HepG2 (cell line): ENCODE measurements around the gene LCP2. TPM values are rescaled to one million over a fixed set of nuclear protein-coding genes. Genes with fewer than 3 reads are reported as not detected.

Source experiments
- ATAC-seq: fragments of 200-7000 bp; cut with Tn5 transposase; 3 replicates; pipeline ENCODE4 v1.9.1; 2020; ENCODE audit warnings: mild to moderate bottlenecking, moderate library complexity
- BruUV-seq: library from RNA; stranded (reverse); fragments of 400-500 nt; replicated peaks from 2 replicates; lab custom pipeline; 2021; lab: Mats Ljungman, UMichigan
- CTCF ChIA-PET: fragments of 300-600 bp; formaldehyde crosslinking; extraction: SDS; loops from one replicate; lab custom pipeline; 2021; ENCODE audit warnings: low total read pairs, inconsistent platforms, low intra/inter-chr PET ratio; lab: Yijun Ruan, JAX
- POLR2A ChIA-PET: fragments of 350-600 bp; sonication (Branson Sonifier 250); formaldehyde crosslinking; loops from one replicate; lab custom pipeline; 2020; ENCODE audit warnings: antibody characterized with exemption, inconsistent platforms; lab: Yijun Ruan, JAX
- DNase-seq: peaks from one replicate; pipeline ENCODE4 v3.0.0-alpha.2; 2015; ENCODE audit warnings: low spot score
- FAIRE-seq: peaks from 3 replicates; lab custom pipeline; 2011; peaks lifted over from hg19 to GRCh38; lab: Jason Lieb, UNC
- H2AFZ ChIP-seq: one replicate; pipeline ENCODE4 v1.6.1; 2011; ENCODE audit warnings: low read length, inconsistent platforms
- H3K27ac ChIP-seq: fragments of 300-600 bp; 3 replicates; pipeline ENCODE4 v1.8.0; 2011; ENCODE audit warnings: mixed run types, mild to moderate bottlenecking, mixed read lengths, low read length, inconsistent platforms; ENCODE audit not compliant: insufficient read depth; ENCODE audit errors: extremely low read length
- H3K27me3 ChIP-seq, 2 experiments: fragments of 200-600 bp in 1 of 2; 2 replicates in 1 of 2; 3 replicates in 1 of 2; pipeline versions ENCODE4 v1.6.0 to v1.8.0; 2011; ENCODE audit warnings: low read length in 2 of 2, mild to moderate bottlenecking in 2 of 2, moderate library complexity in 2 of 2, inconsistent platforms in 1 of 2; ENCODE audit not compliant: insufficient read depth in 2 of 2, control insufficient read depth in 1 of 2
- H3K36me3 ChIP-seq, 2 experiments: fragments of 200-600 bp in 1 of 2; replicated peaks in 1 of 2; 2 replicates in 1 of 2; 3 replicates in 1 of 2; pipeline versions ENCODE4 v1.5.1 to v1.8.0; 2011; ENCODE audit warnings: low read length in 2 of 2, inconsistent platforms in 1 of 2; ENCODE audit not compliant: insufficient read depth in 2 of 2, control insufficient read depth in 1 of 2
- H3K4me1 ChIP-seq: 2 replicates; pipeline ENCODE4 v1.5.1; 2012; ENCODE audit warnings: low read length, inconsistent platforms; ENCODE audit not compliant: insufficient read depth
- H3K4me2 ChIP-seq: 2 replicates; pipeline ENCODE4 v1.6.0; 2011; ENCODE audit warnings: low read depth, low read length, inconsistent platforms
- H3K4me3 ChIP-seq, 3 experiments: fragments of 200-600 bp in 1 of 3; sonication (generic), shearing (Covaris generic) in 1 of 3; replicated peaks in 1 of 3; 2 replicates each; pipeline ENCODE4 v1.5.1; 2011 to 2016; ENCODE audit warnings: low read length in 3 of 3, inconsistent platforms in 2 of 3, low read depth in 2 of 3, mild to moderate bottlenecking in 2 of 3, control low read depth in 1 of 3, mixed read lengths in 1 of 3; ENCODE audit not compliant: insufficient read depth in 1 of 3
- H3K79me2 ChIP-seq: one replicate; pipeline ENCODE4 v1.6.1; 2011; ENCODE audit warnings: low read length, inconsistent platforms; ENCODE audit not compliant: insufficient read depth
- H3K9ac ChIP-seq: 2 replicates; pipeline ENCODE4 v1.6.0; 2011; ENCODE audit warnings: mild to moderate bottlenecking, low read depth, low read length, inconsistent platforms; ENCODE audit not compliant: insufficient read depth
- H3K9me3 ChIP-seq: 2 replicates; pipeline ENCODE4 v1.5.1; 2012; ENCODE audit warnings: mild to moderate bottlenecking, low read length
- H4K20me1 ChIP-seq: 2 replicates; pipeline ENCODE4 v1.6.0; 2011; ENCODE audit warnings: inconsistent platforms, mild to moderate bottlenecking, low read length, moderate library complexity; ENCODE audit not compliant: insufficient read depth
- AHR ChIP-seq: IDR thresholded peaks from 2 replicates; pipeline ENCODE4 v1.6.1; 2018; ENCODE audit warnings: missing genetic modification reagents, missing compliant biosample characterization
- CBX2 ChIP-seq, 2 experiments: fragments of 200-600 bp in 1 of 2; sonication (generic); formaldehyde crosslinking in 1 of 2; IDR thresholded peaks; 2 replicates each; pipeline versions ENCODE4 v1.7.0 to v1.8.1; 2018 to 2022; ENCODE audit warnings: low read depth in 2 of 2, low read length in 1 of 2, mild to moderate bottlenecking in 1 of 2, missing genetic modification reagents in 1 of 2
- POLR2G ChIP-seq: fragments of 200-400 bp; formaldehyde crosslinking; IDR thresholded peaks from 2 replicates; pipeline ENCODE4 v1.6.1; 2018; ENCODE audit warnings: mild to moderate bottlenecking, low read depth, low read length, moderate library complexity
- RORA ChIP-seq: sonication (generic); formaldehyde crosslinking; IDR thresholded peaks from 2 replicates; pipeline ENCODE4 v1.5.0; 2020; ENCODE audit warnings: mild to moderate bottlenecking, missing genetic modification reagents, moderate library complexity
- RXRB ChIP-seq: IDR thresholded peaks from 2 replicates; pipeline ENCODE4 v1.6.1; 2016; ENCODE audit warnings: borderline replicate concordance, missing genetic modification reagents, missing compliant biosample characterization
- TIGD3 ChIP-seq: sonication (generic); formaldehyde crosslinking; IDR thresholded peaks from 2 replicates; pipeline ENCODE4 v1.5.1; 2020; ENCODE audit warnings: mild to moderate bottlenecking, missing genetic modification reagents, borderline replicate concordance
- ZNF382 ChIP-seq: sonication (generic); formaldehyde crosslinking; IDR thresholded peaks from 2 replicates; pipeline ENCODE4 v1.5.0; 2020; ENCODE audit warnings: missing genetic modification reagents, mild to moderate bottlenecking, borderline replicate concordance
- ZNF672 ChIP-seq: sonication (generic); formaldehyde crosslinking; IDR thresholded peaks from 2 replicates; pipeline ENCODE4 v1.8.1; 2022; ENCODE audit warnings: missing genetic modification reagents
- ZNF773 ChIP-seq: sonication (generic); formaldehyde crosslinking; IDR thresholded peaks from 2 replicates; pipeline ENCODE4 v1.4.0; 2020; ENCODE audit warnings: missing genetic modification reagents, borderline replicate concordance
- ZSCAN21 ChIP-seq: sonication (generic); formaldehyde crosslinking; IDR thresholded peaks from 2 replicates; pipeline ENCODE4 v1.8.0; 2022; ENCODE audit warnings: mild to moderate bottlenecking, missing genetic modification reagents, moderate library complexity, borderline replicate concordance
- whole genome bisulfite sequencing: methylation state at CpG from one replicate; pipeline ENCODE4 v1.1.6; 2017; ENCODE audit warnings: low lambda C conversion rate; 5-methylcytosine and 5-hydroxymethylcytosine counted together
- in situ Hi-C: cut with HindIII; loops from 2 replicates; pipeline ENCODE4 v1.10.0; 2017; ENCODE audit warnings: low pct_unique_long_range_greater_than_20kb; ENCODE audit not compliant: extremely low pct_ligation_motif_present
- intact Hi-C: fragments of 100-400 bp; cut with micrococcal nuclease; formaldehyde crosslinking; loops from one replicate; pipeline ENCODE4 v1.10.0; 2022; ENCODE audit not compliant: unreplicated experiment
- polyA plus RNA-seq, 8 experiments: library from polyadenylated mRNA; depleted of rRNA in 3 of 8; stranded (reverse) in 7 of 8; unstranded in 1 of 8; fragments of >200 nt; fragmentation: Illumina TruSeq in 4 of 8; extraction: Trizol in 4 of 8; gene quantifications; 2 replicates each; pipeline versions ENCODE4 v1.2.1 to v1.2.3, GENCODE V29; 2011 to 2016; ENCODE audit warnings: low read depth in 4 of 8, missing spikeins in 1 of 8, mixed read lengths in 1 of 8; ENCODE audit not compliant: insufficient read depth in 1 of 8
- total RNA-seq, 5 experiments: library from RNA; depleted of rRNA; stranded (reverse); fragments of >200 nt; fragmentation: Illumina TruSeq; extraction: Trizol; gene quantifications; 2 replicates each; pipeline ENCODE4 v1.2.3, GENCODE V29; 2016; ENCODE audit warnings: low read depth in 1 of 5
- TF ChIP-seq, protein P1 (sequence below): sonication (generic); formaldehyde crosslinking; IDR thresholded peaks from 2 replicates; pipeline ENCODE4 v1.5.0; 2020; ENCODE audit warnings: mild to moderate bottlenecking, missing genetic modification reagents

LCP2 gene
- total and polyA plus RNA-seq, 2 of the 13 experiments (the other 11 are each of a cell fraction or from before 2014, with no cell fraction given) = not detected

- peaks cover 0 to 17% of the 10 kb centered on the region in 2 experiments; a peak in 3 of 5 replicates for H3K27me3 ChIP-seq
- DNase-seq = no peak
- no peaks in the 10 kb centered on the region for H4K20me1 ChIP-seq
- 17% methylated on average over 3 of the region's 3 CpGs for WGBS
- H3K9ac ChIP-seq = no peak overlapping the region
- H3K4me2 ChIP-seq = no peak overlapping the region
- no peaks in the 10 kb centered on the region for H3K4me1 ChIP-seq
- POLR2A ChIA-PET = no interaction called here
- CTCF ChIA-PET = no interaction called here
- H3K4me3 ChIP-seq = no peak overlapping the region
- TF ChIP-seq ZSCAN21 (no peak), AHR (CRISPR knock-in tag) (no peak), POLR2G (no peak), ZNF773 (CRISPR knock-in tag) (no peak), ZNF382 (CRISPR knock-in tag) (no peak), CBX2 (IDR thresholded peaks at IDR 0.05; ENCODE audit: low read depth, low read length) (no peak), CBX2 (CRISPR knock-in tag; IDR thresholded peaks at IDR 0.05; ENCODE audit: low read depth) (no peak), RORA (CRISPR knock-in tag) (no peak), TIGD3 (no peak), ZNF672 (no peak), RXRB (CRISPR knock-in tag) (no peak)
- TF ChIP-seq, protein P1, sequence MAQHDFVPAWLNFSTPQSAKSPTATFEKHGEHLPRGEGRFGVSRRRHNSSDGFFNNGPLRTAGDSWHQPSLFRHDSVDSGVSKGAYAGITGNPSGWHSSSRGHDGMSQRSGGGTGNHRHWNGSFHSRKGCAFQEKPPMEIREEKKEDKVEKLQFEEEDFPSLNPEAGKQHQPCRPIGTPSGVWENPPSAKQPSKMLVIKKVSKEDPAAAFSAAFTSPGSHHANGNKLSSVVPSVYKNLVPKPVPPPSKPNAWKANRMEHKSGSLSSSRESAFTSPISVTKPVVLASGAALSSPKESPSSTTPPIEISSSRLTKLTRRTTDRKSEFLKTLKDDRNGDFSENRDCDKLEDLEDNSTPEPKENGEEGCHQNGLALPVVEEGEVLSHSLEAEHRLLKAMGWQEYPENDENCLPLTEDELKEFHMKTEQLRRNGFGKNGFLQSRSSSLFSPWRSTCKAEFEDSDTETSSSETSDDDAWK (CRISPR knock-in tag) = no peak
- TF ChIP-seq, all 625 proteins: peak for 0
- FAIRE-seq = no peak
- no peak overlapping the region for H3K27ac ChIP-seq
- ATAC-seq = no peak
- no TSS peak for BruUV-seq
- no peaks in the 10 kb centered on the region for H3K79me2 ChIP-seq
- intact Hi-C loops (no loop called here), in situ Hi-C loops (no loop called here)
- H2AFZ ChIP-seq = no peak overlapping the region
- H3K36me3 ChIP-seq = no peaks in the 10 kb centered on the region
- H3K9me3 ChIP-seq = no peaks in the 10 kb centered on the region
Measured at GRCh38 chr5:170343177-170343576, 45.6 kb upstream of the LCP2 start.
